AG09319 (cell line): ENCODE measurements around the gene KNDC1.

ENCODE experiments used
- DNase-seq: peaks from one replicate; pipeline ENCODE4 v3.0.0-alpha.2; 2010; ENCODE audit warnings: low read depth; ENCODE audit errors: extremely low read depth
- CTCF ChIP-seq: IDR thresholded peaks from 2 replicates; pipeline ENCODE4 v1.5.1; 2011; ENCODE audit warnings: low read depth, mild to moderate bottlenecking, inconsistent platforms, low read length, moderate library complexity

The KNDC1 gene

GRCh38 chr10:133206356-133207040, 46.5 kb downstream of the KNDC1 start:
- no peak for DNase-seq
- no peak for TF ChIP-seq CTCF

- DNase-seq = no peak
- TF ChIP-seq CTCF = no peak
Observed at GRCh38 chr10:133207041-133207600, 47.1 kb downstream of the KNDC1 start.

- no peak for DNase-seq
- TF ChIP-seq CTCF = no peak
Observed at GRCh38 chr10:133207627-133208026, 47.6 kb downstream of the KNDC1 start.

DNA sequence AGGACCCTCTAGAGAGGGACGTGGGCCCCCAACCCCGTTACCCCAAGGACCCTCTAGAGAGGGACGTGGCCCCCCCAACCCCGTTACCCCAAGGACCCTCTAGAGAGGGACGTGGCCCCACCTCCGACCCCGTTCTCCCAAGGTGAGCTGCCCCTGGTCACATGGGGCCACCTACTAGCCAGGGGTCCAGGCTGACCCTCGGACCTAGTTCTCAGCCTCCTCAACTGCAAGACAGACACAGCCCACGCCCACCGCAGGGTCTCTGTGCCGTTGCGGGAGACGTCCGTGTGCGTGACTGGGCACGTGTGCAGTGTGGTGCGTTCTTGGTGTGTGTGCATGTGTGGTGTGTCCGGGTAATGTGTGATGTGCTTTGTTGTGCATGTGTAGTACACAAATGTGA, 48.4 kb downstream of the KNDC1 start:
- no peak for DNase-seq
- TF ChIP-seq CTCF = no peak

- DNase-seq = no peak
Observed at GRCh38 chr10:133209117-133209516, 49.1 kb downstream of the KNDC1 start.

GRCh38 chr10:133209641-133210040, 49.6 kb downstream of the KNDC1 start:
- no peak for TF ChIP-seq CTCF
- DNase-seq = no peak

More at GRCh38 chr10:133209117-133209516, 49.1 kb downstream of the KNDC1 start:
- TF ChIP-seq CTCF = no peak

GRCh38 chr10:133210398-133211140, 50.5 kb downstream of the KNDC1 start:
- TF ChIP-seq CTCF = no peak
- no peak for DNase-seq
